Measurements from ENCODE around the gene STEAP1B.

Gene STEAP1B

DNA sequence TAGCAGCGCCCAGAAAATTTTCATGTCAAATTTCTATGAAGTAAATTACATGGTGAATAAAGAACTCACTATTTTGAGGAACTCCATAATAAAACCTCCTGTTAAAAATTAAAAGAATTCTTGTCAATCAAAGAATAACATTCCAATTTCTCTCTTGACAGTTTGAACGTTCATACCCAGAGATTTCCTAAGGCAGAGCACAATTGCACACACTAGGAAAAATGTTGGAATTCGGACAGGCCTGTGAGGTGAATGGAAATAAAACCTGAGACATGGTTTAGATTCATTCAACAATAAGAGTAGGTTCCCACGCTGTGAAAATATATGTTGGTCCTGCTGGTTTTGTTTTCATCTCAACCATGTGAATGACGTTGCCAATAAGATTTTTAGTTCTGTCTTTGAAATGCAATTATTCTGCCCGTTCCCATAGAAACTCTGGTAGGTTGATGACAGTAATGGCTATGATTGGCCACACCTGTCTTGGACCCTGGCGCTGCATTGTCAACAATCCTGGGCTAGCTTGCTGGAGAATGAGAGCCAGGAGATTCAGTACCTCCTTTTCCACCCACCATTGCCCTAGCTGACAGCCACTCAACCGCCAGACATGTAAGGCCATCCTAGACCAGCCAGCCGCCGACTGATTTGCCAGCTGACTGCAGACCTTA lies 99.7 kb downstream of the STEAP1B start:
- DNase-seq (ENCODE audit: low read depth), result no peak
- no peak for TF ChIP-seq CTCF (IDR thresholded peaks at IDR 0.05; ENCODE audit: control insufficient read depth, extremely low read depth, insufficient read depth)
- no peak overlapping the region for H3K4me3 ChIP-seq (ENCODE audit: low read depth, low read length)

DNA sequence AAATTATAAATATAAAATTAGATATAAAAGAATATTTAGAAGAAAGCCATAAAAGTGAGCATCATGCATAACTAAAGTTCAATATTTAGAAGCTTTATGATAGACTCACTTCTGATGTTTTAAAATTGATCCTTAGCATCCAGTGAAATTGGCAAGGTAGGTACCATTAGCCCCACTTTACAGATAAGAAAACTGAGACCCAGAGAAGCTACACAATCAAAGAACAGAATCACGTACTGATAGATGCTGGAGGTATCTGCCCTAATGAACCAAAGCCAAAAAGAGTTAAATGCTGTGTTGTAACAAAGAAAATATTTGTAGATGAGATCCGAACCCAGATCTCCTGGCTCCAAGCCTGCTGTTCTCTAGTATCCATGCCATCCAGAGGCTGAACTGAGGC lies 100.4 kb downstream of the STEAP1B start:
- H3K4me3 ChIP-seq (ENCODE audit: low read depth, low read length), result no peak overlapping the region
- no peak for DNase-seq (ENCODE audit: low read depth)
- no peak for TF ChIP-seq CTCF (IDR thresholded peaks at IDR 0.05; ENCODE audit: control insufficient read depth, extremely low read depth, insufficient read depth)

- TF ChIP-seq CTCF (IDR thresholded peaks at IDR 0.05; ENCODE audit: control insufficient read depth, extremely low read depth, insufficient read depth), result no peak
- no peak for DNase-seq (ENCODE audit: low read depth)
- H3K4me3 ChIP-seq (ENCODE audit: low read depth, low read length), result no peak overlapping the region
These were observed 100.9 kb downstream of the STEAP1B start for GRCh38 chr7:22399091-22399490.

DNA sequence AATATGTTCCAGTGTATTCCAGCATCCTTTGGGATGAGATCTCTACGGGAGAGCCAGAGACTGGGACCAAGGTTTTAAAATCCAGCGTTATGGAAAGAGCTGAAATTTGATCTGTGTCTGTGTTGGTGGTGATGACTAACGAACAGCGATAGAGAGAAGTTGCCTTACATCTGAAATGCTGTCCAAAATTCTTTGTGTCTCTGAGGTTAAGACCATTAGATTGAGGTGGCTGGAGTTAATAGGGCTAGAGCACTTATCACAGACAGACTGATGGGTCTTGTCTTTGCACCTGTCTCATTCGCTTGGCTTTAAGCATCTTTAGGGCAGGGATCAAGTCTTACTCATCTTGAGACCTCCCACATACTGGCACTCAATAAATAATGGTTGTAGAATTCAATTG lies 102.0 kb downstream of the STEAP1B start:
- DNase-seq (ENCODE audit: low read depth), result no peak
- no peak for TF ChIP-seq CTCF (IDR thresholded peaks at IDR 0.05; ENCODE audit: control insufficient read depth, extremely low read depth, insufficient read depth)

GRCh38 chr7:22395222-22395621 lies 104.8 kb downstream of the STEAP1B start:
- no peak for DNase-seq (ENCODE audit: low read depth)
- TF ChIP-seq CTCF (IDR thresholded peaks at IDR 0.05; ENCODE audit: control insufficient read depth, extremely low read depth, insufficient read depth), result no peak

More for the DNA sequence above, 102.0 kb downstream of the STEAP1B start:
- H3K4me3 ChIP-seq (ENCODE audit: low read depth, low read length), result no peak overlapping the region

DNA sequence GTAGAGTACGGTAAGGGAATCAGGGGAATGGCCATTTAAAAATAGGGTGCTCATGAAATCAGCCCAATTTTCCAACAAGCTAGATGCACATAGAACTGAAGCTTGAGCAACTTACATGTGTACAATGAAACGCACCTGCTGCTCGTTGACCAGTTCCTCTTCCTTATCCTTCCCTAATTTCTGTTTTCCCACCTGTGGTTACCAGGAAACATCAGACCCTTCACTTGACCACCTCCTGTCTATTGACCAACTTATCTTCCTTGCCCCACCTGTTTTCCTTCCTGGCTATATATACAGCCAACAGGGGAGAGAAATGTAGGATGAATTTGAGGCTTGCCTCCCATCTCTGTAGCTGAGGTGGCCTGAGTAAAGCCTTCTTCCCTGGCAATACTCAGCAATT lies 105.2 kb downstream of the STEAP1B start:
- no peak overlapping the region for H3K4me3 ChIP-seq (ENCODE audit: low read depth, low read length)
- DNase-seq (ENCODE audit: low read depth), result no peak
- TF ChIP-seq CTCF (IDR thresholded peaks at IDR 0.05; ENCODE audit: control insufficient read depth, extremely low read depth, insufficient read depth), result no peak

More at GRCh38 chr7:22395222-22395621, 104.8 kb downstream of the STEAP1B start:
- H3K4me3 ChIP-seq (ENCODE audit: low read depth, low read length), result no peak overlapping the region

Data from LNCaP clone FGC (cell line).